ENCODE results near the gene PEX14. TPM values are rescaled to one million over a fixed set of nuclear protein-coding genes. Genes with fewer than 3 reads are reported as not detected.

The PEX14 gene
- total and polyA plus RNA-seq, 10 of the 15 experiments (the other 5 are each of a cell fraction or from before 2014, with no cell fraction given), result 1.4 to 23.2 (median 12.0) TPM

DNA sequence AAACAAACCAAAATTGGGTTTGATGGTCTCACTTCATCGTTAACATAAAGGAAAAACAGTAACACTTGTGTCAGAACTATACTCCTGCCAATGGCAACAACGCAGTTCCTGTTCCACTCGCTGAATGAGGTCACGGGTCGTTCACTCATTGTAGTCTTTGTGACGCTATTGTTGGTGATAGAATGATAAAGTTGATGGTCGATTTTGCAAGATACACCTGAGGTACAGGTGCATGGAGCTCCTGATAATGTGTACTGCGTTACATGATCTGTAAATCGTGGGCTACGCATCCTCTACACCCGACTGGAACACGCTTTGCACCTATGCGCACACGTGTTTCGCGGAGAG lies 44.9 kb upstream of the PEX14 start:
- Histone ChIP-seq H3K79me2 (ENCODE audit: control insufficient read depth, insufficient read depth, low read length) (peaks cover 7% of the 10 kb centered on the region), H3K27ac (ENCODE audit: control insufficient read depth, insufficient read depth) (peak overlapping the region; percentile 80; the same call in 1 of the 2 replicates), H3K4me3 (peak overlapping the region; percentile 93; the same call in 1 of the 2 replicates), H3K4me2 (ENCODE audit: control insufficient read depth, insufficient read depth) (peak overlapping the region; percentile 99), H2AFZ (ENCODE audit: control insufficient read depth, low read depth, low read length) (peak overlapping the region; percentile 98), H3K4me1 (ENCODE audit: control insufficient read depth, insufficient read depth, low read length) (peaks cover 24% of the 10 kb centered on the region), H4K20me1 (ENCODE audit: control insufficient read depth, insufficient read depth) (no peaks in the 10 kb centered on the region), H3K9ac (ENCODE audit: control insufficient read depth, insufficient read depth, low read length) (peak overlapping the region; percentile 79), H3K36me3 (ENCODE audit: control insufficient read depth in 2 of 2, insufficient read depth in 2 of 2, low read length in 1 of 2) (no peaks in the 10 kb centered on the region), H3K9me3 (replicated peaks; ENCODE audit: control insufficient read depth, insufficient read depth, low read length) (no peaks in the 10 kb centered on the region), H3K27me3 (replicated peaks in 1 of 2; ENCODE audit: control insufficient read depth in 2 of 2, insufficient read depth in 2 of 2, low read length in 1 of 2) (no peaks in the 10 kb centered on the region)
- no TSS peak for BruUV-seq (replicated peaks)
- ChIA-PET SMC1A (ENCODE audit: uncharacterized antibody, unreplicated experiment) (interaction anchor here (1.2 to 9.0 kb wide), 8 partner anchors 30 to 72 kb away, joined by 3 to 122 read pairs (median 6); partner anchors contain the start of gene PEX14), CTCF (interaction anchor here (0.6 to 10.5 kb wide), 13 partner anchors 26 to 561 kb away, joined by 3 to 292 read pairs (median 7); partner anchors contain the start of genes KIF1B, PEX14 and PGD), POLR2A (interaction anchor here (1.6 to 2.0 kb wide), 2 partner anchors 61 to 65 kb away, joined by 5 to 17 read pairs; no protein-coding TSS in a partner anchor), RAD21 (ENCODE audit: unreplicated experiment) (interaction anchor here (0.6 to 7.6 kb wide), 10 partner anchors 31 to 220 kb away, joined by 3 to 191 read pairs (median 4); partner anchors contain the start of genes KIF1B and PEX14)
- in situ Hi-C loops (cut with MboI) (loop anchor here (5.0 to 10.0 kb wide), 2 partner anchors 62 to 435 kb away; no protein-coding TSS in a partner anchor), intact Hi-C loops (cut with micrococcal nuclease; ENCODE audit: unreplicated experiment) (loop anchor here (1.0 to 5.0 kb wide), 5 partner anchors 44 to 555 kb away; partner anchors contain the start of genes KIF1B and PEX14)
- TF ChIP-seq NBN (IDR thresholded peaks at IDR 0.05) (0 out of 2 replicates have a peak, but pooled peaks have one; percentile 16), HDGF (IDR thresholded peaks at IDR 0.05) (peak; percentile 72; the same call in 1 of the 2 replicates), FOS (IDR thresholded peaks at IDR 0.05; ENCODE audit: borderline replicate concordance, extremely low read depth, insufficient read length) (no peak)
- TF ChIP-seq, protein P1, sequence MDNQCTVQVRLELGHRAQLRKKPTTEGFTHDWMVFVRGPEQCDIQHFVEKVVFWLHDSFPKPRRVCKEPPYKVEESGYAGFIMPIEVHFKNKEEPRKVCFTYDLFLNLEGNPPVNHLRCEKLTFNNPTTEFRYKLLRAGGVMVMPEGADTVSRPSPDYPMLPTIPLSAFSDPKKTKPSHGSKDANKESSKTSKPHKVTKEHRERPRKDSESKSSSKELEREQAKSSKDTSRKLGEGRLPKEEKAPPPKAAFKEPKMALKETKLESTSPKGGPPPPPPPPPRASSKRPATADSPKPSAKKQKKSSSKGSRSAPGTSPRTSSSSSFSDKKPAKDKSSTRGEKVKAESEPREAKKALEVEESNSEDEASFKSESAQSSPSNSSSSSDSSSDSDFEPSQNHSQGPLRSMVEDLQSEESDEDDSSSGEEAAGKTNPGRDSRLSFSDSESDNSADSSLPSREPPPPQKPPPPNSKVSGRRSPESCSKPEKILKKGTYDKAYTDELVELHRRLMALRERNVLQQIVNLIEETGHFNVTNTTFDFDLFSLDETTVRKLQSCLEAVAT (IDR thresholded peaks at IDR 0.05), result peak; percentile 81
- DNase-seq (ENCODE audit: low read depth, low spot score), result no peak
- no peak for FAIRE-seq
- ATAC-seq, result no peak
- WGBS (ENCODE audit: insufficient coverage, insufficient replicate concordance, low lambda C conversion rate, missing lambda C conversion rate), result 3% methylated on average over 16 of the region's 16 CpGs
